OCI-M1 (cell line): ENCODE data around the gene HOXA7.
A peak's percentile ranks its signal among the peaks of the same experiment; 100 is the strongest.

Experiments used
- DNase-seq: peaks from one replicate; lab custom pipeline; 2025; lab: John Stamatoyannopoulos, UW

HOXA7 gene

GRCh38 chr7:27193335-27194001, 37.0 kb upstream of the HOXA7 start:
- no peak for DNase-seq

- DNase-seq, result no peak
Measured at GRCh38 chr7:27192546-27193334, 36.3 kb upstream of the HOXA7 start.

- no peak for DNase-seq
Measured at GRCh38 chr7:27191833-27192545, 35.5 kb upstream of the HOXA7 start.

- no peak for DNase-seq
Measured at GRCh38 chr7:27191161-27191731, 34.8 kb upstream of the HOXA7 start.

- no peak for DNase-seq
Measured at GRCh38 chr7:27189997-27190748, 33.7 kb upstream of the HOXA7 start.

GRCh38 chr7:27189295-27189996, 33.0 kb upstream of the HOXA7 start:
- DNase-seq, result no peak

- DNase-seq, result no peak
Measured at GRCh38 chr7:27188386-27189294, 32.2 kb upstream of the HOXA7 start.

- DNase-seq, result no peak
Measured at GRCh38 chr7:27187475-27188385, 31.3 kb upstream of the HOXA7 start.

- DNase-seq, result no peak
Measured at GRCh38 chr7:27186668-27187474, 30.4 kb upstream of the HOXA7 start.

- no peak for DNase-seq
Measured at GRCh38 chr7:27185854-27186667, 29.6 kb upstream of the HOXA7 start.

GRCh38 chr7:27185013-27185853, 28.8 kb upstream of the HOXA7 start, which contains the start of gene HOXA11:
TSS of gene HOXA11 (minus strand) at chr7:27185232. CDS start at chr7:27185144, 88 bp downstream.
- DNase-seq, result no peak

GRCh38 chr7:27184337-27185012, 28.0 kb upstream of the HOXA7 start:
- DNase-seq, result peak; percentile 9

- DNase-seq, result peak; percentile 29
Measured at GRCh38 chr7:27183682-27184336, 27.3 kb upstream of the HOXA7 start.

GRCh38 chr7:27182861-27183681, 26.6 kb upstream of the HOXA7 start:
- no peak for DNase-seq
